GM10847 (cell line): ENCODE results near the gene RUFY4.
"Not testable (repeated sequence)": the region's sequence is repeated elsewhere in the genome, so short reads cannot be mapped to it uniquely, and the experiment has no call there.

Experiments
- POLR2A ChIP-seq: IDR thresholded peaks from 2 replicates; pipeline ENCODE4 v1.6.1; 2011; ENCODE audit not compliant: insufficient read length; ENCODE audit errors: extremely low read depth

Gene RUFY4

DNA sequence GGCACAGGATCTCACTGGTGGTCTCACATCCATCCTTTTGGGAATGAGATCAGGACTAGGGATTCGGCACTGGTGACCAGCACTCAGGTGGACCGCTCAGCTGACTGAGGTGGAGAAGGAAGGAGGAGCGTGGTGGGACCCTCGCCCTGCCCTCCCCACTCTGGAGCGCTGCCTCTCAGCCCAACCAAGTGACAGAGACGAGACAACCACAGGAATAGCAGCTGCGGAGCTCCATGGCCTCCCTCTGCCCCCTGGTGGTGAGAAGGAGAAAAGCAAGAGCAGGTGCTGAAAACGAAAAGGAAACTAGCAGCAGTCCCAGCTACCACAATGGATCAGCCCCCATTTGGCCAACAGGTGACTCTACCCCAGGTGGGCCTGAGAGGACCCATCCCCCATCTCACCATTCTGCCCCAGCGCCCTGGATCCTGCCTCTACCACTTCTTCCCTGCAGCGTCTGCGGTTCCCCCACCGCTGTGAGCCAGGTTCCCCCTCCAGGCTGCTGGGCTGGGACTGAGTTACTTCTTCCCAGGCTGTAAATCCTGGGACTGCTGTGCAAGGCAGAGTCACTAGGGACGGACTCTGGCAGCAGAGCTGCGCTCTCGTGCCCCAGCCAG, at the start of gene RUFY4:
Gene RUFY4, plus strand, starts transcription at position 533 of the 614 bp plus-strand sequence. CDS start 1,353 bp downstream, outside the sequence.
- not testable (repeated sequence) for TF ChIP-seq POLR2A

DNA sequence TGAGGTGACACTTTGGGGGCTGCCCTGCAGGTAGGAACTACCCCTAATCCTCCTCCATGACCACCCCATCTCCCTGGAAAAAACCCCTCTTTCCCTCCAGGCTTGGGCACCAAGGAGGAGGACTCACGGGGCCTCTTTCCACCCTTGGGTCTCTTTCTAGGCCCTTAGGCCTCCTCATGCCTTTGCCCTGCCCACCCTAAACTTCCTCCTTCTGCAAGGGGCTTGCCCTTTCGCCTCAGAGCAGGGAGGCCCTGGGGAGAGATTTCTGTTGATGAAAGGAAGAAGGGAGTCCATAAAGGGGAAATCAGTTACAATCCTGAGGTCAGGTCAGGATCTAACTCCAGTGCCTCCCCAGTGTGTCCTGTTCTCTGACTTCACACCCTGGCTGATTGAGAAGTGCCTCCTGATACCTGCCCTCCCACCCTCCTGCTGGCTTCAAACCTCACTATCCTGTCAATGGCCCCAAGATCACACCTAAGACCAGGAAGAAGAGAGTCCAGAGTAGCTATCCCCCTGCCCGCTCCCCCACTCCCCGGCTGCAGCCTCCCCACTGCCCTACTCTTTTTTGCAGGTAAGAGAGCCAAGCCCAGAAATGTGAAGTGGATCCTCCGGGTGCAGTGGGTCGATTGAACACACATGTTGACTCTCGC, 49.5 kb upstream of the RUFY4 start:
- TF ChIP-seq POLR2A = no peak

DNA sequence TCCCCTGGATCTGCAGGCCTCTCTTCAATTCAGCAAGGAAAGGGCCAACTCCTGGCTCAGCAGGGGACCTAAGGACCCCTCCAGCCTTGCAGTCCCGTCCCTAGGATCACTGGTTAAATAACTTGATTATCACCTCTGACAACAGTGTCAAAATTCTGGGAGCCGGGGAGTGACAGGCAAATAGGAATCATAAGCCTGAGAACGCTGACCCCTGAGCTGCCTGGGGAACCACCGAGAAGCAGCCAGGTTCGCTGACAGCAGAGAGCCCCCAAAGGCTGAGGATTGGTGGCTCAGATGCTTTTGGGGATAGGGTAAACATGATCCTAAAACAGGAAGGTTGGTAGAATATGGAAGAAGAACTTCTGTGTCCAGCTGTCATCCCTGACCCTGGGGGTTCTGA, 48.8 kb upstream of the RUFY4 start:
- TF ChIP-seq POLR2A = no peak

GRCh38 chr2:218020966-218021535, 48.0 kb upstream of the RUFY4 start:
- TF ChIP-seq POLR2A = no peak

GRCh38 chr2:218021536-218022071, 47.4 kb upstream of the RUFY4 start:
- no peak for TF ChIP-seq POLR2A

- TF ChIP-seq POLR2A = no peak
These were observed 46.8 kb upstream of the RUFY4 start for GRCh38 chr2:218022131-218022850.

GRCh38 chr2:218022851-218023530, 46.1 kb upstream of the RUFY4 start:
- no peak for TF ChIP-seq POLR2A

- no peak for TF ChIP-seq POLR2A
These were observed 45.4 kb upstream of the RUFY4 start for GRCh38 chr2:218023636-218024035.

- no peak for TF ChIP-seq POLR2A
These were observed 44.7 kb upstream of the RUFY4 start for GRCh38 chr2:218024336-218024735.

GRCh38 chr2:218024871-218025270, 44.2 kb upstream of the RUFY4 start:
- TF ChIP-seq POLR2A = no peak

DNA sequence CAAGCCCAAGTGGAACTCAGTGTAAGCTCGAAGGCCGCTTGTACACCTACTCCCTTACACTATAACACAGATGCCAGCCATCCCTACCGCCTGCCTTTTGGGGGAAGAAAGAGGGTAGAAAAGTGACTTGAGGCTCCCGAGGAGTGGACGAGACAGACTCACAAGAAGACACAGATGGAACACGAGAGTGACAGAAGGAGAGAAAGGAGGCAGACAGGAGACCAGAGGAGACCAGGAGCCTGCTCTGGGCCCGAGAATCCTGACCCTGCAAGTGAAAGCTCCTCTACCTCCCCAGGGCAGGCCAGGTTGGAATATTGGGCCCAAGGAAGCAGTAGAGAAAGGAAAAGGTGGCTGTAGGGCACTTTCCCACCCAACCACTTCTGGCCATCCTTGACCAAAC, 42.8 kb upstream of the RUFY4 start:
- no peak for TF ChIP-seq POLR2A

- no peak for TF ChIP-seq POLR2A
These were observed 42.2 kb upstream of the RUFY4 start for GRCh38 chr2:218026676-218027425.

GRCh38 chr2:218027426-218028188, 41.4 kb upstream of the RUFY4 start:
- TF ChIP-seq POLR2A = no peak

DNA sequence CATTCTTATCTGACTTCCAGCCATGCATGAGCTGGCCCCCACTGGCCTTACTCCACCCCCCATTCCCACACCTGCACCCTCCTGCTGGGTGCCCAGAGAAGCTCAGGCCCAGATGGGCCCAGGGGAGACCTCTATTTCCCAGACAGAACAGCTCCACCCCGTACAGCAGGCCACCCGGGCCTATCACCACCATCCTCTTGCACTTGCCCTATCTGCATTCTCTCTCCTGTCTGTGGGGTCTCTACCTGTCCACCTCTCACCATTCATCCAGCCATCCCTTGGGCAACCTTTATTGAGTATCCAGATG, 40.9 kb upstream of the RUFY4 start:
- no peak for TF ChIP-seq POLR2A
